OCI-LY3 (cell line): ENCODE measurements around the gene SPAG6.

Source experiments
- CTCF ChIP-seq: fragments of 200-600, 300-600 bp; sonication (generic); IDR thresholded peaks from 2 replicates; pipeline ENCODE4 v1.5.1; 2014; ENCODE audit warnings: antibody characterized with exemption, low read length, low read depth
- EZH2phosphoT487 ChIP-seq: fragments of 200-600 bp; shearing (Covaris generic); IDR thresholded peaks from 2 replicates; pipeline ENCODE4 v1.6.1; 2018; ENCODE audit warnings: antibody characterized with exemption, mixed run types, low read depth

GRCh38 chr10:22365233-22365632, 19.9 kb downstream of the SPAG6 start:
- TF ChIP-seq CTCF (no peak), EZH2phosphoT487 (no peak)
